ENCODE results near the gene E2F6. TPM values are rescaled to one million over a fixed set of nuclear protein-coding genes. Genes with fewer than 3 reads are reported as not detected.

The E2F6 gene
- total RNA-seq, 4 donors from 2014 or later = 6.0 to 19.8 (median 6.9) TPM

GRCh38 chr2:11492720-11493119, 26.8 kb upstream of the E2F6 start:
- in situ Hi-C loops (cut with MboI; ENCODE audit: low pct_ligation_motif_present in 1 of 4, low pct_unique_long_range_greater_than_20kb in 1 of 4, low sequenced_read_pairs in 3 of 4) (loop anchor here in 2 of 4 donors (25.0 kb wide), 1 partner anchor 295 kb away; no protein-coding TSS in a partner anchor), intact Hi-C loops (cut with DNase I; ENCODE audit: low total_unique reads) (no loop called here)
- Histone ChIP-seq H3K36me3 (no peaks in the 10 kb centered on the region), H3K27ac (no peak overlapping the region), H3K4me1 (no peaks in the 10 kb centered on the region), H3K9me3 (no peaks in the 10 kb centered on the region), H3K27me3 (peaks cover 6% of the 10 kb centered on the region), H3K4me3 (no peak overlapping the region)
- no peak for TF ChIP-seq POLR2A (IDR thresholded peaks at IDR 0.05)
- TF ChIP-seq, protein P1, sequence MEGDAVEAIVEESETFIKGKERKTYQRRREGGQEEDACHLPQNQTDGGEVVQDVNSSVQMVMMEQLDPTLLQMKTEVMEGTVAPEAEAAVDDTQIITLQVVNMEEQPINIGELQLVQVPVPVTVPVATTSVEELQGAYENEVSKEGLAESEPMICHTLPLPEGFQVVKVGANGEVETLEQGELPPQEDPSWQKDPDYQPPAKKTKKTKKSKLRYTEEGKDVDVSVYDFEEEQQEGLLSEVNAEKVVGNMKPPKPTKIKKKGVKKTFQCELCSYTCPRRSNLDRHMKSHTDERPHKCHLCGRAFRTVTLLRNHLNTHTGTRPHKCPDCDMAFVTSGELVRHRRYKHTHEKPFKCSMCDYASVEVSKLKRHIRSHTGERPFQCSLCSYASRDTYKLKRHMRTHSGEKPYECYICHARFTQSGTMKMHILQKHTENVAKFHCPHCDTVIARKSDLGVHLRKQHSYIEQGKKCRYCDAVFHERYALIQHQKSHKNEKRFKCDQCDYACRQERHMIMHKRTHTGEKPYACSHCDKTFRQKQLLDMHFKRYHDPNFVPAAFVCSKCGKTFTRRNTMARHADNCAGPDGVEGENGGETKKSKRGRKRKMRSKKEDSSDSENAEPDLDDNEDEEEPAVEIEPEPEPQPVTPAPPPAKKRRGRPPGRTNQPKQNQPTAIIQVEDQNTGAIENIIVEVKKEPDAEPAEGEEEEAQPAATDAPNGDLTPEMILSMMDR (IDR thresholded peaks at IDR 0.05) = no peak
- TF ChIP-seq EP300 (IDR thresholded peaks at IDR 0.05; ENCODE audit: low read depth) = no peak
- no peak for TF ChIP-seq POLR2AphosphoS5 (IDR thresholded peaks at IDR 0.05)
- DNase-seq = no peak
- 95% methylated on average over 1 of the region's 1 CpG; no CpG with 5 or more reads in 1 of the 2 donors for WGBS, 2 donors (ENCODE audit: low coverage in 1 of 2)

GRCh38 chr2:11492244-11492643, 26.3 kb upstream of the E2F6 start:
- H3K9me3 ChIP-seq = no peaks in the 10 kb centered on the region
- no peaks in the 10 kb centered on the region for H3K4me1 ChIP-seq
- H3K4me3 ChIP-seq = no peak overlapping the region
- 97% methylated on average over 3 of the region's 3 CpGs; no CpG with 5 or more reads in 1 of the 2 donors for WGBS, 2 donors (ENCODE audit: low coverage in 1 of 2)
- H3K27me3 ChIP-seq = peaks cover 11% of the 10 kb centered on the region
- in situ Hi-C loops (cut with MboI; ENCODE audit: low pct_ligation_motif_present in 1 of 4, low pct_unique_long_range_greater_than_20kb in 1 of 4, low sequenced_read_pairs in 3 of 4) (loop anchor here in 2 of 4 donors (25.0 kb wide), 1 partner anchor 295 kb away; no protein-coding TSS in a partner anchor), intact Hi-C loops (cut with DNase I; ENCODE audit: low total_unique reads) (no loop called here)
- no peak for DNase-seq
- no peak overlapping the region for H3K27ac ChIP-seq
- H3K36me3 ChIP-seq = no peaks in the 10 kb centered on the region
- TF ChIP-seq POLR2AphosphoS5 (IDR thresholded peaks at IDR 0.05) = no peak
- no peak for TF ChIP-seq POLR2A (IDR thresholded peaks at IDR 0.05)
- TF ChIP-seq EP300 (IDR thresholded peaks at IDR 0.05; ENCODE audit: low read depth) = no peak
- TF ChIP-seq, protein P1 (IDR thresholded peaks at IDR 0.05) = no peak

DNA sequence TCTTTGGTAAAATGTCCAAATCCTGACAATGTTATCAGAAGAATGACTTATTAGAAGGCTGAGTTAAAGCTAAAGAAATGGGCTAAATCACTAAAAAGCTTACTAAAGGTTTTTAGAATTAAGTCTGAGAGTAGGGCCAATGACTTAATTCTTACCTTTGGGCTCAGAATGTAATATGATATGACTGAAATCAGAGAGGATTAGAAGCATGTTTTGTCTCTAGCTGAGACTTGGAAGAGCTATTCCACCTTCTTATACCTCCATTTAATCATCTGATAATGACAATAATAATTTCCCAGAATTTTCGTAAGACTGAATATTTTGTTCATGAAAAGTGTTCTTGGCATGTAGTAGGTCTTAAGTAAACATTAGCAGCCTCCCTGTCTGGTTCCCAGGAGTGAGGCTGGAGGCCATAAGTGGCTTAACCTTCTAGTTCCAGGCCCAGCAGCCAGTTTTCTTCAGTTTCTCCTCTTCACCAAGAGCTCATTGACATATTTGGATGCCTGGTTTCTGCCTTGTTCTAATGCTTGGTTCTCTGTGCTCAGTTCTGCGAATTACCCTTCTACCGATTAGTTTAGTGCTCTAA, 25.5 kb upstream of the E2F6 start:
- TF ChIP-seq POLR2AphosphoS5 (IDR thresholded peaks at IDR 0.05) (no peak), POLR2A (IDR thresholded peaks at IDR 0.05) (no peak), EP300 (IDR thresholded peaks at IDR 0.05; ENCODE audit: low read depth) (no peak)
- intact Hi-C loops (cut with DNase I; ENCODE audit: low total_unique reads) = no loop called here
- Histone ChIP-seq H3K27me3 (peaks cover 18% of the 10 kb centered on the region), H3K4me1 (no peaks in the 10 kb centered on the region), H3K36me3 (no peaks in the 10 kb centered on the region), H3K4me3 (no peak overlapping the region), H3K9me3 (no peaks in the 10 kb centered on the region), H3K27ac (no peak overlapping the region)
- 67% methylated on average over 3 of the region's 3 CpGs for WGBS, 2 donors (ENCODE audit: low coverage in 1 of 2)
- DNase-seq = no peak
- in situ Hi-C loops (cut with MboI; ENCODE audit: low pct_ligation_motif_present in 1 of 4, low pct_unique_long_range_greater_than_20kb in 1 of 4, low sequenced_read_pairs in 3 of 4) = loop anchor here in 2 of 4 donors (25.0 kb wide), 1 partner anchor 296 kb away; no protein-coding TSS in a partner anchor

DNA sequence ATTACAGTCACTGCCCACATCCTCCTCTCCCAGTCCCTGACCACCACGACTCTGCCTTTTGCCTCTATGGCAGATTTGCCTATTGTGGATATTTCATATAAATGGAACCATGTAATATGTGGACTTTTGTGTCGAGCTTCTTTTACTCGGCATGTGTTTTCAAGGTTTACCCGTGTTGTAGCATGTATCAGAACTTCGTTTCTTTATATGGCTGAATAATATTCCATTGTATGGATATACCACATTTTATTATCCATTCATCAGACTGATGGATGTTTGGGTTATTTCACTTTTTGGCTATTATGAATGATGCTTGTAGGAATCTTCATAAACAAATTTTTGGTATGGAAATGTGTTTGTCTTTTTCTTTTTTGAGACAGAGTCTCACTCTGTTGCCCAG, 24.2 kb upstream of the E2F6 start:
- no peaks in the 10 kb centered on the region for H3K4me1 ChIP-seq
- no peak overlapping the region for H3K27ac ChIP-seq
- intact Hi-C loops (cut with DNase I; ENCODE audit: low total_unique reads) (no loop called here), in situ Hi-C loops (cut with MboI; ENCODE audit: low pct_ligation_motif_present in 1 of 4, low pct_unique_long_range_greater_than_20kb in 1 of 4, low sequenced_read_pairs in 3 of 4) (loop anchor here in 2 of 4 donors (25.0 kb wide), 1 partner anchor 297 kb away; no protein-coding TSS in a partner anchor)
- DNase-seq = no peak
- no peaks in the 10 kb centered on the region for H3K9me3 ChIP-seq
- TF ChIP-seq EP300 (IDR thresholded peaks at IDR 0.05; ENCODE audit: low read depth) (no peak), POLR2AphosphoS5 (IDR thresholded peaks at IDR 0.05) (no peak), POLR2A (IDR thresholded peaks at IDR 0.05) (no peak)
- TF ChIP-seq, protein P1 (IDR thresholded peaks at IDR 0.05) = no peak
- peaks cover 30% of the 10 kb centered on the region for H3K27me3 ChIP-seq
- 89 to 93% methylated on average over 5 of the region's 5 CpGs for WGBS, 2 donors (ENCODE audit: low coverage in 1 of 2)
- H3K4me3 ChIP-seq = no peak overlapping the region
- no peaks in the 10 kb centered on the region for H3K36me3 ChIP-seq
